Measurements from ENCODE around the gene NMU. TPM values are rescaled to one million over a fixed set of nuclear protein-coding genes. Genes with fewer than 3 reads are reported as not detected.

The NMU gene
- total and polyA plus RNA-seq, 9 of the 15 experiments (the other 6 are each of a cell fraction or from before 2014, with no cell fraction given) = 73.8 to 846 (median 599) TPM

- Histone ChIP-seq H3K36me3 (ENCODE audit: control insufficient read depth, insufficient read depth, low read length) (no peaks in the 10 kb centered on the region), H3K9me1 (ENCODE audit: control insufficient read depth, insufficient read depth, low read length) (no peaks in the 10 kb centered on the region), H3K9me3 (replicated peaks; ENCODE audit: control insufficient read depth, insufficient read depth, low read depth, low read length) (no peaks in the 10 kb centered on the region; the same call in 1 of the 2 replicates), H3K9ac (ENCODE audit: insufficient read depth in 1 of 2, low read depth in 2 of 2, low read length in 2 of 2) (no peak overlapping the region), H4K20me1 (replicated peaks; ENCODE audit: control insufficient read depth, insufficient read depth, low read length) (no peaks in the 10 kb centered on the region), H3K4me1 (replicated peaks in 1 of 2; ENCODE audit: control insufficient read depth in 2 of 2, insufficient read depth in 2 of 2, low read length in 2 of 2) (peaks cover 0 to 3% of the 10 kb centered on the region in 2 experiments; a peak in 1 of 5 replicates), H3K27me3 (ENCODE audit: control insufficient read depth in 2 of 2, insufficient read depth in 2 of 2, low read length in 2 of 2) (no peaks in the 10 kb centered on the region), H3K27ac (ENCODE audit: extremely low read depth, low read depth, low read length) (no peak overlapping the region), H3K4me2 (ENCODE audit: insufficient read depth, low read length) (no peak overlapping the region), H3K4me3 (no peak overlapping the region), H3K79me2 (ENCODE audit: control insufficient read depth, insufficient read depth, low read length) (no peaks in the 10 kb centered on the region), H2AFZ (ENCODE audit: low read depth, low read length) (no peak overlapping the region)
- POLR2A ChIA-PET = no interaction called here
- CTCF ChIA-PET (ENCODE audit: low intra/inter-chr PET ratio) = no interaction called here
- FAIRE-seq (peak; percentile 23), ATAC-seq (peak; percentile 40; the same call in 2 of the 3 replicates), DNase-seq (ENCODE audit: extremely low read depth in 1 of 4, low spot score in 3 of 4) (no peak)
- 74% methylated on average over 10 of the region's 10 CpGs for WGBS (ENCODE audit: insufficient coverage, low coverage, missing lambda C conversion rate)
- intact Hi-C loops (cut with micrococcal nuclease) = no loop called here
- in situ Hi-C loops (cut with MboI) = no loop called here
- TF ChIP-seq IFI16 (CRISPR knock-in tag; IDR thresholded peaks at IDR 0.05) = no peak
- TF ChIP-seq ZBTB26 (CRISPR knock-in tag; IDR thresholded peaks at IDR 0.05) = no peak
- no peak for TF ChIP-seq ZBTB12 (CRISPR knock-in tag; IDR thresholded peaks at IDR 0.05)
- no peak for TF ChIP-seq USF2 (CRISPR knock-in tag; IDR thresholded peaks at IDR 0.05)
- TF ChIP-seq EGR1 (conservative IDR thresholded peaks at IDR 0.05) = no peak
- TF ChIP-seq ZSCAN32 (CRISPR knock-in tag; IDR thresholded peaks at IDR 0.05) = no peak
- TF ChIP-seq KLF16 (IDR thresholded peaks at IDR 0.05) = no peak
- no peak for TF ChIP-seq PHF8 (IDR thresholded peaks at IDR 0.05; ENCODE audit: borderline replicate concordance, low read length)
- no peak for TF ChIP-seq SMC3 (conservative IDR thresholded peaks at IDR 0.05; ENCODE audit: insufficient read depth, low read depth, low read length)
- TF ChIP-seq ZNF668 (CRISPR knock-in tag; IDR thresholded peaks at IDR 0.05) = no peak
- TF ChIP-seq YBX1 (IDR thresholded peaks at IDR 0.05) = no peak
- no peak for TF ChIP-seq ZNF830 (CRISPR knock-in tag; IDR thresholded peaks at IDR 0.05)
- TF ChIP-seq ATF3 (IDR thresholded peaks at IDR 0.05) = no peak
- no peak for TF ChIP-seq ATF3 (CRISPR knock-in tag; conservative IDR thresholded peaks at IDR 0.05)
- no TSS peak for BruUV-seq (replicated peaks)
Measured at GRCh38 chr4:55553441-55554201, 82.5 kb downstream of the NMU start.

Data from K562 (cell line).